HepG2 (cell line): ENCODE data around the gene PRRC2A. TPM values are rescaled to one million over a fixed set of nuclear protein-coding genes. Genes with fewer than 3 reads are reported as not detected.
A peak's percentile ranks its signal among the peaks of the same experiment; 100 is the strongest.

Experiments used
- CENPX ChIP-seq: sonication (generic); formaldehyde crosslinking; IDR thresholded peaks from 2 replicates; pipeline ENCODE4 v1.9.0; 2021; ENCODE audit warnings: mild to moderate bottlenecking, missing genetic modification reagents, moderate library complexity
- EED ChIP-seq: sonication (generic); formaldehyde crosslinking; IDR thresholded peaks from 2 replicates; pipeline ENCODE4 v1.5.0; 2020; ENCODE audit warnings: mild to moderate bottlenecking, missing genetic modification reagents
- FOXM1 ChIP-seq: sonication (generic); formaldehyde crosslinking; IDR thresholded peaks from 2 replicates; pipeline ENCODE4 v1.5.0; 2020; ENCODE audit warnings: missing genetic modification reagents
- GATAD1 ChIP-seq: IDR thresholded peaks from 2 replicates; pipeline ENCODE4 v1.6.1; 2016; ENCODE audit warnings: missing genetic modification reagents, missing compliant biosample characterization
- GLI4 ChIP-seq: sonication (generic); formaldehyde crosslinking; IDR thresholded peaks from 2 replicates; pipeline ENCODE4 v1.5.1; 2020; ENCODE audit warnings: missing genetic modification reagents, mild to moderate bottlenecking, moderate library complexity, borderline replicate concordance
- HDAC1 ChIP-seq: sonication (generic); formaldehyde crosslinking; IDR thresholded peaks from 2 replicates; pipeline ENCODE4 v1.5.1; 2020; ENCODE audit warnings: mild to moderate bottlenecking, missing genetic modification reagents
- MLXIP ChIP-seq: sonication (generic); formaldehyde crosslinking; IDR thresholded peaks from 2 replicates; pipeline ENCODE4 v1.9.0; 2021; ENCODE audit warnings: missing genetic modification reagents, borderline replicate concordance
- NFATC3 ChIP-seq: sonication (generic); formaldehyde crosslinking; IDR thresholded peaks from 2 replicates; pipeline ENCODE4 v1.5.1; 2020; ENCODE audit warnings: mild to moderate bottlenecking, missing genetic modification reagents
- NR2C2 ChIP-seq: sonication (generic); formaldehyde crosslinking; IDR thresholded peaks from 2 replicates; pipeline ENCODE4 v1.4.0; 2020; ENCODE audit warnings: missing genetic modification reagents, mild to moderate bottlenecking, moderate library complexity, borderline replicate concordance
- SP2 ChIP-seq: sonication (generic); formaldehyde crosslinking; IDR thresholded peaks from 2 replicates; pipeline ENCODE4 v1.5.1; 2020; ENCODE audit warnings: mild to moderate bottlenecking, missing genetic modification reagents
- SRSF1 ChIP-seq: fragments of 200-400 bp; formaldehyde crosslinking; optimal IDR thresholded peaks from 2 replicates; pipeline ENCODE3; 2017; ENCODE audit warnings: mild to moderate bottlenecking, low read depth, low read length, moderate library complexity
- TOE1 ChIP-seq: sonication (generic); formaldehyde crosslinking; IDR thresholded peaks from 2 replicates; pipeline ENCODE4 v1.4.0; 2020; ENCODE audit warnings: mild to moderate bottlenecking, missing genetic modification reagents
- ZBTB3 ChIP-seq: sonication (generic); formaldehyde crosslinking; IDR thresholded peaks from 2 replicates; pipeline ENCODE4 v1.4.0; 2020; ENCODE audit warnings: low read depth, mild to moderate bottlenecking, moderate library complexity, missing genetic modification reagents, borderline replicate concordance
- ZNF224 ChIP-seq: sonication (generic); formaldehyde crosslinking; IDR thresholded peaks from 2 replicates; pipeline ENCODE4 v1.5.0; 2020; ENCODE audit warnings: mild to moderate bottlenecking, missing genetic modification reagents
- ZNF350 ChIP-seq: sonication (generic); formaldehyde crosslinking; IDR thresholded peaks from 2 replicates; pipeline ENCODE4 v1.4.0; 2020; ENCODE audit warnings: mild to moderate bottlenecking, low read depth, missing genetic modification reagents, borderline replicate concordance
- ZNF44 ChIP-seq: sonication (generic); formaldehyde crosslinking; IDR thresholded peaks from 2 replicates; pipeline ENCODE4 v1.5.1; 2020; ENCODE audit warnings: mild to moderate bottlenecking, missing genetic modification reagents
- ZNF672 ChIP-seq: sonication (generic); formaldehyde crosslinking; IDR thresholded peaks from 2 replicates; pipeline ENCODE4 v1.8.1; 2022; ENCODE audit warnings: missing genetic modification reagents
- polyA plus RNA-seq, 8 experiments: library from polyadenylated mRNA; depleted of rRNA in 3 of 8; stranded (reverse) in 7 of 8; unstranded in 1 of 8; fragments of >200 nt; fragmentation: Illumina TruSeq in 4 of 8; extraction: Trizol in 4 of 8; gene quantifications; 2 replicates each; pipeline versions ENCODE4 v1.2.1 to v1.2.3, GENCODE V29; 2011 to 2016; ENCODE audit warnings: low read depth in 4 of 8, missing spikeins in 1 of 8, mixed read lengths in 1 of 8; ENCODE audit not compliant: insufficient read depth in 1 of 8
- total RNA-seq, 5 experiments: library from RNA; depleted of rRNA; stranded (reverse); fragments of >200 nt; fragmentation: Illumina TruSeq; extraction: Trizol; gene quantifications; 2 replicates each; pipeline ENCODE4 v1.2.3, GENCODE V29; 2016; ENCODE audit warnings: low read depth in 1 of 5
- TF ChIP-seq, protein P1 (sequence below): conservative IDR thresholded peaks from 2 replicates; pipeline ENCODE4 v1.6.1; 2018; ENCODE audit warnings: missing genetic modification reagents
- TF ChIP-seq, protein P2 (sequence below): sonication (generic); formaldehyde crosslinking; IDR thresholded peaks from 2 replicates; pipeline ENCODE4 v1.4.0; 2020; ENCODE audit warnings: missing genetic modification reagents
- TF ChIP-seq, protein P3 (sequence below): sonication (generic); formaldehyde crosslinking; conservative IDR thresholded peaks from 2 replicates; pipeline ENCODE4 v1.4.0; 2020; ENCODE audit warnings: mild to moderate bottlenecking, missing genetic modification reagents, moderate library complexity

Gene PRRC2A
- total and polyA plus RNA-seq, 2 of the 13 experiments (the other 11 are each of a cell fraction or from before 2014, with no cell fraction given) = 38.9 to 47.4 TPM

- no peak for TF ChIP-seq TOE1 (CRISPR knock-in tag)
- TF ChIP-seq, protein P1, sequence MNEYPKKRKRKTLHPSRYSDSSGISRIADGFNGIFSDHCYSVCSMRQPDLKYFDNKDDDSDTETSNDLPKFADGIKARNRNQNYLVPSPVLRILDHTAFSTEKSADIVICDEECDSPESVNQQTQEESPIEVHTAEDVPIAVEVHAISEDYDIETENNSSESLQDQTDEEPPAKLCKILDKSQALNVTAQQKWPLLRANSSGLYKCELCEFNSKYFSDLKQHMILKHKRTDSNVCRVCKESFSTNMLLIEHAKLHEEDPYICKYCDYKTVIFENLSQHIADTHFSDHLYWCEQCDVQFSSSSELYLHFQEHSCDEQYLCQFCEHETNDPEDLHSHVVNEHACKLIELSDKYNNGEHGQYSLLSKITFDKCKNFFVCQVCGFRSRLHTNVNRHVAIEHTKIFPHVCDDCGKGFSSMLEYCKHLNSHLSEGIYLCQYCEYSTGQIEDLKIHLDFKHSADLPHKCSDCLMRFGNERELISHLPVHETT (CRISPR knock-in tag) = peak; percentile 83
- TF ChIP-seq CENPX (CRISPR knock-in tag) = no peak
- TF ChIP-seq ZNF672 (CRISPR knock-in tag) = no peak
- peak; percentile 24 for TF ChIP-seq ZNF350 (CRISPR knock-in tag)
- TF ChIP-seq ZNF224 (CRISPR knock-in tag) = 0 out of 2 replicates have a peak, but pooled peaks have one; percentile 60
- peak; percentile 78 for TF ChIP-seq HDAC1
- TF ChIP-seq SRSF1 = no peak
- TF ChIP-seq EED (CRISPR knock-in tag) = no peak
- TF ChIP-seq FOXM1 (CRISPR knock-in tag) = no peak
- 0 out of 2 replicates have a peak, but pooled peaks have one; percentile 44 for TF ChIP-seq GATAD1 (CRISPR knock-in tag)
- TF ChIP-seq GLI4 (CRISPR knock-in tag) = no peak
- peak; percentile 37; the same call in 1 of the 2 replicates for TF ChIP-seq SP2
- no peak for TF ChIP-seq NFATC3 (CRISPR knock-in tag)
- no peak; the same call in 1 of the 2 replicates for TF ChIP-seq ZNF44 (CRISPR knock-in tag)
- TF ChIP-seq, protein P2, sequence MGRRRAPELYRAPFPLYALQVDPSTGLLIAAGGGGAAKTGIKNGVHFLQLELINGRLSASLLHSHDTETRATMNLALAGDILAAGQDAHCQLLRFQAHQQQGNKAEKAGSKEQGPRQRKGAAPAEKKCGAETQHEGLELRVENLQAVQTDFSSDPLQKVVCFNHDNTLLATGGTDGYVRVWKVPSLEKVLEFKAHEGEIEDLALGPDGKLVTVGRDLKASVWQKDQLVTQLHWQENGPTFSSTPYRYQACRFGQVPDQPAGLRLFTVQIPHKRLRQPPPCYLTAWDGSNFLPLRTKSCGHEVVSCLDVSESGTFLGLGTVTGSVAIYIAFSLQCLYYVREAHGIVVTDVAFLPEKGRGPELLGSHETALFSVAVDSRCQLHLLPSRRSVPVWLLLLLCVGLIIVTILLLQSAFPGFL = 0 out of 2 replicates have a peak, but pooled peaks have one; percentile 88
- TF ChIP-seq NR2C2 = peak; percentile 79
- TF ChIP-seq, protein P3, sequence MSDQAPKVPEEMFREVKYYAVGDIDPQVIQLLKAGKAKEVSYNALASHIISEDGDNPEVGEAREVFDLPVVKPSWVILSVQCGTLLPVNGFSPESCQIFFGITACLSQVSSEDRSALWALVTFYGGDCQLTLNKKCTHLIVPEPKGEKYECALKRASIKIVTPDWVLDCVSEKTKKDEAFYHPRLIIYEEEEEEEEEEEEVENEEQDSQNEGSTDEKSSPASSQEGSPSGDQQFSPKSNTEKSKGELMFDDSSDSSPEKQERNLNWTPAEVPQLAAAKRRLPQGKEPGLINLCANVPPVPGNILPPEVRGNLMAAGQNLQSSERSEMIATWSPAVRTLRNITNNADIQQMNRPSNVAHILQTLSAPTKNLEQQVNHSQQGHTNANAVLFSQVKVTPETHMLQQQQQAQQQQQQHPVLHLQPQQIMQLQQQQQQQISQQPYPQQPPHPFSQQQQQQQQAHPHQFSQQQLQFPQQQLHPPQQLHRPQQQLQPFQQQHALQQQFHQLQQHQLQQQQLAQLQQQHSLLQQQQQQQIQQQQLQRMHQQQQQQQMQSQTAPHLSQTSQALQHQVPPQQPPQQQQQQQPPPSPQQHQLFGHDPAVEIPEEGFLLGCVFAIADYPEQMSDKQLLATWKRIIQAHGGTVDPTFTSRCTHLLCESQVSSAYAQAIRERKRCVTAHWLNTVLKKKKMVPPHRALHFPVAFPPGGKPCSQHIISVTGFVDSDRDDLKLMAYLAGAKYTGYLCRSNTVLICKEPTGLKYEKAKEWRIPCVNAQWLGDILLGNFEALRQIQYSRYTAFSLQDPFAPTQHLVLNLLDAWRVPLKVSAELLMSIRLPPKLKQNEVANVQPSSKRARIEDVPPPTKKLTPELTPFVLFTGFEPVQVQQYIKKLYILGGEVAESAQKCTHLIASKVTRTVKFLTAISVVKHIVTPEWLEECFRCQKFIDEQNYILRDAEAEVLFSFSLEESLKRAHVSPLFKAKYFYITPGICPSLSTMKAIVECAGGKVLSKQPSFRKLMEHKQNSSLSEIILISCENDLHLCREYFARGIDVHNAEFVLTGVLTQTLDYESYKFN (CRISPR knock-in tag) = peak; percentile 57; the same call in 1 of the 2 replicates
- TF ChIP-seq MLXIP = 0 out of 2 replicates have a peak, but pooled peaks have one; percentile 43
- TF ChIP-seq ZBTB3 (CRISPR knock-in tag) = no peak; the same call in 1 of the 2 replicates
These were observed 40.1 kb downstream of the PRRC2A start, which contains the start of gene C6orf47 (continued) for GRCh38 chr6:31660381-31661261.
